ENCODE results near the gene TMEM185B. TPM values are rescaled to one million over a fixed set of nuclear protein-coding genes. Genes with fewer than 3 reads are reported as not detected.

Gene TMEM185B
- total and polyA plus RNA-seq, 10 of the 15 experiments (the other 5 are each of a cell fraction or from before 2014, with no cell fraction given) = 2.4 to 20.9 (median 14.5) TPM

DNA sequence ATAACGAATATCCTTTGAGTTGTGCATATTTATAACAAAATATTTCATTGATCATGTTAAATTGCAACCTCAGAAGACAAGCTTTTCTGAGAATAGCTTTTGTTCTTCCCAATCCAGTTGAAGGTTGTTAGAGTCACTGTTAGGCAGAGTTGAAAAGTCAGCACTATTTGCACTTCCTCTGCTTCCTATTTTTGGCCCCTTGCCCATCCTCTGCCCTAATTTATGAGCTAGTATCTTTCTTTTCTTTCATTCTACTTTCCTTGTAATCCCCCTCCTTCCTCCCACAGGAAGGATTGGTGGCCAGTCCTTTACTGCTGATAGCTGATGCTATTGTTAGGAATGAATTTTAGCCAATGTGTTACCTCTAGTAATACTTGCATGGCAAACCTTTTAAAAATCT, 34.3 kb upstream of the TMEM185B start:
- ChIA-PET RAD21 (ENCODE audit: unreplicated experiment) (interaction anchor here (0.9 to 1.5 kb wide), 5 partner anchors 25 to 81 kb away, joined by 3 to 7 read pairs (median 4); no protein-coding TSS in a partner anchor), CTCF (interaction anchor here (0.7 to 1.9 kb wide), 7 partner anchors 25 to 57 kb away, joined by 3 to 11 read pairs (median 4); no protein-coding TSS in a partner anchor), SMC1A (ENCODE audit: uncharacterized antibody, unreplicated experiment) (interaction anchor here (1.0 to 3.1 kb wide), 11 partner anchors 9 to 147 kb away, joined by 3 to 25 read pairs (median 4); partner anchors contain the start of gene TMEM185B), POLR2A (interaction anchor here (0.5 to 1.0 kb wide), 3 partner anchors 8 to 54 kb away, joined by 3 to 4 read pairs (median 3); no protein-coding TSS in a partner anchor)
- Histone ChIP-seq H3K27ac (ENCODE audit: control insufficient read depth, insufficient read depth) (no peak overlapping the region), H2AFZ (ENCODE audit: control insufficient read depth, low read depth, low read length) (no peak overlapping the region), H3K4me3 (0 out of 2 replicates have a peak overlapping the region, but pooled peaks have one; percentile 6), H3K79me2 (ENCODE audit: control insufficient read depth, insufficient read depth, low read length) (peaks cover 54% of the 10 kb centered on the region), H3K27me3 (replicated peaks in 1 of 2; ENCODE audit: control insufficient read depth in 2 of 2, insufficient read depth in 2 of 2, low read length in 1 of 2) (no peaks in the 10 kb centered on the region), H3K9me3 (replicated peaks; ENCODE audit: control insufficient read depth, insufficient read depth, low read length) (peaks cover 6% of the 10 kb centered on the region; the same call in 2 of the 3 replicates), H3K4me2 (ENCODE audit: control insufficient read depth, insufficient read depth) (peak overlapping the region; percentile 30; the same call in 1 of the 2 replicates), H3K36me3 (ENCODE audit: control insufficient read depth in 2 of 2, insufficient read depth in 2 of 2, low read length in 1 of 2) (no peaks in the 10 kb centered on the region), H3K9ac (ENCODE audit: control insufficient read depth, insufficient read depth, low read length) (no peak overlapping the region), H3K4me1 (ENCODE audit: control insufficient read depth, insufficient read depth, low read length) (peaks cover 16% of the 10 kb centered on the region), H4K20me1 (ENCODE audit: control insufficient read depth, insufficient read depth) (no peaks in the 10 kb centered on the region)
- in situ Hi-C loops (cut with MboI) = no loop called here
- no peak for TF ChIP-seq SMARCA5 (IDR thresholded peaks at IDR 0.05)
- TF ChIP-seq NR2F1 (conservative IDR thresholded peaks at IDR 0.05) = no peak
- TF ChIP-seq SIN3A (IDR thresholded peaks at IDR 0.05; ENCODE audit: low read depth, low read length) = no peak
- TF ChIP-seq SMC3 (IDR thresholded peaks at IDR 0.05; ENCODE audit: borderline replicate concordance, low read length) = no peak
- no peak for TF ChIP-seq GATAD2B (conservative IDR thresholded peaks at IDR 0.05; ENCODE audit: low read depth)
- TF ChIP-seq ZZZ3 (IDR thresholded peaks at IDR 0.05; ENCODE audit: control insufficient read depth, insufficient read length, low read depth) = no peak
- no peak for TF ChIP-seq RELA (IDR thresholded peaks at IDR 0.05; ENCODE audit: borderline replicate concordance, partially characterized antibody)
- TF ChIP-seq, protein P1, sequence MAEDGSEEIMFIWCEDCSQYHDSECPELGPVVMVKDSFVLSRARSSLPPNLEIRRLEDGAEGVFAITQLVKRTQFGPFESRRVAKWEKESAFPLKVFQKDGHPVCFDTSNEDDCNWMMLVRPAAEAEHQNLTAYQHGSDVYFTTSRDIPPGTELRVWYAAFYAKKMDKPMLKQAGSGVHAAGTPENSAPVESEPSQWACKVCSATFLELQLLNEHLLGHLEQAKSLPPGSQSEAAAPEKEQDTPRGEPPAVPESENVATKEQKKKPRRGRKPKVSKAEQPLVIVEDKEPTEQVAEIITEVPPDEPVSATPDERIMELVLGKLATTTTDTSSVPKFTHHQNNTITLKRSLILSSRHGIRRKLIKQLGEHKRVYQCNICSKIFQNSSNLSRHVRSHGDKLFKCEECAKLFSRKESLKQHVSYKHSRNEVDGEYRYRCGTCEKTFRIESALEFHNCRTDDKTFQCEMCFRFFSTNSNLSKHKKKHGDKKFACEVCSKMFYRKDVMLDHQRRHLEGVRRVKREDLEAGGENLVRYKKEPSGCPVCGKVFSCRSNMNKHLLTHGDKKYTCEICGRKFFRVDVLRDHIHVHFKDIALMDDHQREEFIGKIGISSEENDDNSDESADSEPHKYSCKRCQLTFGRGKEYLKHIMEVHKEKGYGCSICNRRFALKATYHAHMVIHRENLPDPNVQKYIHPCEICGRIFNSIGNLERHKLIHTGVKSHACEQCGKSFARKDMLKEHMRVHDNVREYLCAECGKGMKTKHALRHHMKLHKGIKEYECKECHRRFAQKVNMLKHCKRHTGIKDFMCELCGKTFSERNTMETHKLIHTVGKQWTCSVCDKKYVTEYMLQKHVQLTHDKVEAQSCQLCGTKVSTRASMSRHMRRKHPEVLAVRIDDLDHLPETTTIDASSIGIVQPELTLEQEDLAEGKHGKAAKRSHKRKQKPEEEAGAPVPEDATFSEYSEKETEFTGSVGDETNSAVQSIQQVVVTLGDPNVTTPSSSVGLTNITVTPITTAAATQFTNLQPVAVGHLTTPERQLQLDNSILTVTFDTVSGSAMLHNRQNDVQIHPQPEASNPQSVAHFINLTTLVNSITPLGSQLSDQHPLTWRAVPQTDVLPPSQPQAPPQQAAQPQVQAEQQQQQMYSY (CRISPR knock-in tag; IDR thresholded peaks at IDR 0.05) = no peak
- TF ChIP-seq, protein P2, sequence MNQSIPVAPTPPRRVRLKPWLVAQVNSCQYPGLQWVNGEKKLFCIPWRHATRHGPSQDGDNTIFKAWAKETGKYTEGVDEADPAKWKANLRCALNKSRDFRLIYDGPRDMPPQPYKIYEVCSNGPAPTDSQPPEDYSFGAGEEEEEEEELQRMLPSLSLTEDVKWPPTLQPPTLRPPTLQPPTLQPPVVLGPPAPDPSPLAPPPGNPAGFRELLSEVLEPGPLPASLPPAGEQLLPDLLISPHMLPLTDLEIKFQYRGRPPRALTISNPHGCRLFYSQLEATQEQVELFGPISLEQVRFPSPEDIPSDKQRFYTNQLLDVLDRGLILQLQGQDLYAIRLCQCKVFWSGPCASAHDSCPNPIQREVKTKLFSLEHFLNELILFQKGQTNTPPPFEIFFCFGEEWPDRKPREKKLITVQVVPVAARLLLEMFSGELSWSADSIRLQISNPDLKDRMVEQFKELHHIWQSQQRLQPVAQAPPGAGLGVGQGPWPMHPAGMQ (IDR thresholded peaks at IDR 0.05; ENCODE audit: borderline replicate concordance) = no peak
- ATAC-seq = no peak
- 19% methylated on average over 1 of the region's 1 CpG for WGBS (ENCODE audit: insufficient coverage, insufficient replicate concordance, low lambda C conversion rate, missing lambda C conversion rate)
- no peak for DNase-seq (ENCODE audit: low read depth, low spot score)
- no TSS peak for BruUV-seq (replicated peaks)
- intact Hi-C loops (cut with micrococcal nuclease; ENCODE audit: unreplicated experiment) = no loop called here
- no peak for FAIRE-seq

Data from GM12878 (cell line).